Measurements from ENCODE around the gene COL9A1. TPM values are rescaled to one million over a fixed set of nuclear protein-coding genes. Genes with fewer than 3 reads are reported as not detected.

The COL9A1 gene
- total RNA-seq, 1 experiment from 2014 or later = not detected

- CTCF ChIA-PET = interaction anchor here (0.6 to 4.3 kb wide), 22 partner anchors 13 to 702 kb away, joined by 3 to 72 read pairs (median 6); partner anchors contain the start of gene FAM135A
Measured at GRCh38 chr6:70310063-70310694, 7.3 kb upstream of the COL9A1 start.

More at GRCh38 chr6:70310063-70310694, 7.3 kb upstream of the COL9A1 start:
- no peak overlapping the region for H3K9ac ChIP-seq (ENCODE audit: low read length)
- BruUV-seq (replicated peaks) = no TSS peak
- RAD21 ChIA-PET (ENCODE audit: low non-redundant PET in 1 of 2, low total read pairs in 2 of 2, uncharacterized antibody in 2 of 2, unreplicated experiment in 2 of 2) = interaction anchor here (0.8 to 1.4 kb wide), 4 partner anchors 59 to 377 kb away, joined by 3 to 5 read pairs (median 4); no protein-coding TSS in a partner anchor
- H3K36me3 ChIP-seq (ENCODE audit: control insufficient read depth in 1 of 2, insufficient read depth in 2 of 2, low read length in 2 of 2) = no peaks in the 10 kb centered on the region
- H2AFZ ChIP-seq (ENCODE audit: low read depth, low read length, poor library complexity, severe bottlenecking) = no peak overlapping the region
- no peak overlapping the region for H3K4me3 ChIP-seq (replicated peaks in 1 of 2; ENCODE audit: low read depth in 1 of 2, low read length in 2 of 2)
- H3K9me3 ChIP-seq (ENCODE audit: control insufficient read depth in 1 of 2, insufficient read depth in 1 of 2, low read depth in 1 of 2, low read length in 2 of 2) = no peaks in the 10 kb centered on the region
- TF ChIP-seq CBX3 (IDR thresholded peaks at IDR 0.05; ENCODE audit: low read depth) (no peak), RAD21 (IDR thresholded peaks at IDR 0.05; ENCODE audit: low read depth) (peak; percentile 72), ATF3 (IDR thresholded peaks at IDR 0.05) (no peak), POLR2AphosphoS5 (IDR thresholded peaks at IDR 0.05; ENCODE audit: low read depth, low read length) (no peak), YY1 (IDR thresholded peaks at IDR 0.05; ENCODE audit: extremely low read depth, insufficient replicate concordance, low read depth, low read length) (no peak), CTCF (IDR thresholded peaks at IDR 0.05 in 2 of 3, conservative IDR thresholded peaks at IDR 0.05 in 1 of 3; ENCODE audit: borderline replicate concordance in 1 of 3, insufficient read depth in 1 of 3, low read depth in 2 of 3, low read length in 2 of 3) (peak; percentile 60 to 75 (median 64); a peak in 5 of 6 replicates), ZBTB33 (IDR thresholded peaks at IDR 0.05; ENCODE audit: extremely low read depth, insufficient replicate concordance, low read length) (no peak)
- H3K9me2 ChIP-seq (ENCODE audit: insufficient read depth) = no peaks in the 10 kb centered on the region
- H3K4me1 ChIP-seq (ENCODE audit: control insufficient read depth in 1 of 2, insufficient read depth in 2 of 2, low read length in 2 of 2) = peaks cover 0 to 8% of the 10 kb centered on the region in 2 experiments; a peak in 2 of 4 replicates
- H3K27ac ChIP-seq (ENCODE audit: low read depth, low read length) = no peak overlapping the region
- peaks cover 6% of the 10 kb centered on the region; the same call in 1 of the 2 replicates for H4K20me1 ChIP-seq (ENCODE audit: insufficient read depth)
- ATAC-seq (no peak), DNase-seq (ENCODE audit: low read depth, low spot score) (peak; percentile 40)
- no peak overlapping the region for H3K4me2 ChIP-seq (ENCODE audit: low read length)
- no peaks in the 10 kb centered on the region for H3K79me2 ChIP-seq (ENCODE audit: insufficient read depth, low read length)
- POLR2A ChIA-PET = no interaction called here
- intact Hi-C loops (cut with micrococcal nuclease) = loop anchor here (1.0 to 5.0 kb wide), 4 partner anchors 59 to 703 kb away; no protein-coding TSS in a partner anchor
- peaks cover 73% of the 10 kb centered on the region for H3K27me3 ChIP-seq (ENCODE audit: insufficient read depth, low read length)

Measured in HCT116 (cell line).